GM19463 (cell line): Measurements from ENCODE around the gene NT5DC2.

Experiments used
- ATAC-seq: cut with Tn5 transposase; IDR thresholded peaks from one replicate; pipeline ENCODE4 v1.9.1; 2021; ENCODE audit warnings: mild to moderate bottlenecking, moderate library complexity; ENCODE audit not compliant: unreplicated experiment

NT5DC2 gene

DNA sequence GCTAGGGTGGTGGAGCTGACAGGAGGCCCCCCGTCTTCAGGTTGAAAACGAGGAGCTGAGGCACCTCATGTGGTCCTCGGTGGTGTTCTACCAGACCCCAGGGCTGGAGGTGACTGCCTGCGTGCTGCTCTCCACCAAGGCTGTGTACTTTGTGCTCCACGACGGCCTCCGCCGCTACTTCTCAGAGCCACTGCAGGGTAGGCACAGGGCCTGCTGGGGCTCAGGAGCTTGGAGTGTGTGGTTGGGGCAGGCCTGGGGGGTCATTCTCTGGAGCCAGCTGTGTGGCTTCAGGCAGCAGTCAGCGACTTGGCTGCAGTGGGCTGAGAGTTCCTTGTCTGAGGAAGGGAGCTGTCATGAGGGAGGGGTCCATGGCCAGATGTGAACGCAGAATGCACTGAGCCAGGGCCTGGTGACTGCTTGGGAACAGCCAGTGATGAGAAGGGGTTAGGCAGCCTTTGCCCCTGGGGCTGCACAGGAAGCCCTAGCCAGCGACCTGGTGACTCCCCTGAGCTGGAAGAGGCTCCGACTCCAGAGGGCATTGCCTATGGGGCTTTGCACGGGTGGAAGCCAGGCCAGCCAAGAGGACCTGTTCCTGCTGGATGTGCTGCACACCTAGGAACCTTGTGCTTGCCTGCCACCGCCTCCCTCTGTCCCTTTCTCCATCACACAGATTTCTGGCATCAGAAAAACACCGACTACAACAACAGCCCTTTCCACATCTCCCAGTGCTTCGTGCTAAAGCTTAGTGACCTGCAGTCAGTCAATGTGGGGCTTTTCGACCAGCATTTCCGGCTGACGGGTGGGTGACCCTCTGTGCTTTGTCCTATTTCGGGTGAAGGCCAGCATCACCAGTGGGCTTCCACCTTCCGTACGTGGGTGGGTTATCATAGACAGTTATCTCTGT is 43.4 kb downstream of the NT5DC2 start:
- no peak for ATAC-seq

DNA sequence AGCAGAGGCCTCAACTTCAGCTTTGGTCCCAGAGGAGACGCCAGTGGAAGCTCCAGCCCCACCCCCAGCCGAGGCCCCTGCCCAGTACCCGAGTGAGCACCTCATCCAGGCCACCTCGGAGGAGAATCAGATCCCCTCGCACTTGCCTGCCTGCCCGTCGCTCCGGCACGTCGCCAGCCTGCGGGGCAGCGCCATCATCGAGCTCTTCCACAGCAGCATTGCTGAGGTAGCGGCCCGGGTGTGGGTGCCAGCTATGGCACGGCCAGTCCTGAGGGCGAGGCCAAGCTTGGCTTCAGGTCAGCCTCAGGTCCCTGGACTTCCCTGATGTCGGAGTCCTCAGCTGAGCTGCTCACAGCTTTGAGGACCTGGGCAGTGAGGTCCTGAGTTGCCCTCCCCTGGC is 44.2 kb downstream of the NT5DC2 start:
- no peak for ATAC-seq

DNA sequence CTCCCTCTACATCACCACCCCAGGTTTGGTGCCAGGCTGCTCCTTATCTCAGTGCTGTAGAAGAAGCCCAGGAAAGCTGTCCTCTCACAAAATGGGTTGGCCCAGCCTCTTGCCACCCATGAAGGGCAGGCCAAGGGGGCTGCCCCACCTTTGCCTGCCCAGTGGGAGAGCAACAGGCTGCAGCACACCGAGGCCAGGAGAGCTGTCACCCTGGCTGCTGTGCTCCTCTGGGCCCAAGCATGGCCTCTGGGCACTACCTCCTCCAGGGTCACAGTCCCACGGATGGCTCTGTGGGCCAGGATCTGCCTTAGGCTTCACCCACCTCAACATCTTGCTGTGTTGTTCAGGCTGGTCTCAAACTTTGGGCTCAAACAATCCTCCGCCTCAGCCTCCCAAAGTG is 44.9 kb downstream of the NT5DC2 start:
- no peak for ATAC-seq

GRCh38 chr3:52487788-52488691 is 45.6 kb downstream of the NT5DC2 start:
- ATAC-seq: no peak

- no peak for ATAC-seq
Observed at GRCh38 chr3:52487050-52487787, 46.4 kb downstream of the NT5DC2 start.

GRCh38 chr3:52484680-52485461 is 48.8 kb downstream of the NT5DC2 start:
- no peak for ATAC-seq

- no peak for ATAC-seq
Observed at GRCh38 chr3:52483577-52484381, 49.9 kb downstream of the NT5DC2 start.

GRCh38 chr3:52483081-52483480 is 50.6 kb downstream of the NT5DC2 start:
- no peak for ATAC-seq

- ATAC-seq: no peak
Observed at GRCh38 chr3:52481819-52482521, 51.7 kb downstream of the NT5DC2 start.

GRCh38 chr3:52480768-52481715 is 52.6 kb downstream of the NT5DC2 start:
- ATAC-seq: no peak

GRCh38 chr3:52479877-52480575 is 53.6 kb downstream of the NT5DC2 start:
- ATAC-seq: no peak

GRCh38 chr3:52479037-52479876 is 54.4 kb downstream of the NT5DC2 start:
- ATAC-seq: no peak

GRCh38 chr3:52477796-52478095 is 55.9 kb downstream of the NT5DC2 start:
- ATAC-seq: no peak

GRCh38 chr3:52477076-52477795 is 56.4 kb downstream of the NT5DC2 start:
- no peak for ATAC-seq
